TTC549 (cell line): Measurements from ENCODE around the gene TFF2.

Source experiments
- FAIRE-seq: peaks from 2 replicates; lab custom pipeline; 2012; peaks lifted over from hg19 to GRCh38; lab: Jason Lieb, UNC

TFF2 gene

DNA sequence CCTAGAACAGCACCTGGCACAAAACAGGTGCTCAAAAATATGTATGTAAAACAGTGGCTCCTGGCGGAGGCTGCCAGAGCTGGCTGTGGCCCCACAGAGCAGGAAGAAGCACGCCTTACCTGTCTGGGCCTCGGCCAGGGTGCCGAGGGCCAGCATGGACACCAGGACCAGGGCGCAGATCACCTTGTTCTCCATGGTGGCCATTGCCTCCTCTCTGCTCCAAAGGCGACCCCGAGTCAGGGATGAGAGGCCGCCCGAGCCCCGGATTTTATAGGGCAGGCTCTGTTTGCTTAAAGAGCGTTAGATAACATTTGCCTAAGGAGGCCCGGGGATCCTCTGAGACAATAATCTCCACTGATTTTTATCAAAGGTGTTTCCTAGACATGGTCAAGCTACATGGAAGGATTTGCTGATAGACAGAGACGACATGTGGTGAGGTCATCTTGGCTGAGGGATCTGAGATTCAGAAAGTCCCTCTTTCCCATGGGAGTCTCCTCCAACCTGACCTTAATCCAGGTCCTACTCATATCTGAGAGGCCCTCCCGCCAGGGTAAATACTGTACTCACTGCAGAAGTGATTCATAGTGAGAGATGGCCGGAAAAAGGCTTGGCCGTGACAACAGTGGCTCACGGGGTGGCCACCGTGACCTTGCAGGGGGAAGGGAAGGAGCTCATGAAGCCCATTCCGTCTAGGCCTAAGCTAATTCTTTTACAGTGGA, 15.7 kb upstream of the TFF2 start, which contains the start of gene TFF1:
TFF1 (minus strand) TSS at position 244 of the 719 bp plus-strand sequence; CDS start at position 204, 40 bp downstream.
- no peak for FAIRE-seq

GRCh38 chr21:42365770-42366169, 15.0 kb upstream of the TFF2 start:
- FAIRE-seq: no peak

- FAIRE-seq: no peak
Measured at GRCh38 chr21:42364304-42364865, 13.6 kb upstream of the TFF2 start.

DNA sequence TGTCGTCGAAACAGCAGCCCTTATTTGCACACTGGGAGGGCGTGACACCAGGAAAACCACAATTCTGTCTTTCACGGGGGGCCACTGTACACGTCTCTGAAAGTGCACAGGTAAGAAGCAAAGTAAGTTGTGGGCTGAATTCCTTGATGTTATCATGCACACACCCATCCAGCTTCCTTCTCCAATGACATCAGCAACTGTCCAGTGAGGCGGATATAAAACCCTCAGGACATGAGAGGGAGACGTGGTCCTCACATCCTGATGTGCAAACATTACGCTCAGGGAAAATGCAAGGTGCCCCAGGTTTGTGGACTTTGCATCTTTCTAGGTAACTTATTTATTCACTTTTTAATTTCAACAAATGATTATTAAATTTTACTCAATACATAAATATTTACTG, 12.5 kb upstream of the TFF2 start:
- no peak for FAIRE-seq

GRCh38 chr21:42362700-42363099, 11.9 kb upstream of the TFF2 start:
- FAIRE-seq: no peak

DNA sequence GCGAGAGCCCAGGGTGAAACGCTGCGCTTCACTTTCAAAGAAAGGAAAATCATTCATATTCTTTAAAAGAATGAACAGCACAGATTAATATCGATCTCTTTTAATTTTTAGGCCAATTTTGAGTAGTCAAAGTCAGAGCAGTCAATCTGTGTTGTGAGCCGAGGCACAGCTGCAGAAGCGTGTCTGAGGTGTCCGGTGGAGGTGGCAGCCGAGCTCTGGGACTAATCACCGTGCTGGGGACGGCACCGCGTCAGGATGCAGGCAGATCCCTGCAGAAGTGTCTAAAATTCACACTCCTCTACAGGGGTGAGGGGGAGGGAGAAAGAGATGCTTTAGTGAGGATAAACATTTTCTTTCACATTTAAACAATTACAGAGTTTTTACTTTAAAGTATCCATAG, 11.4 kb upstream of the TFF2 start:
- no peak for FAIRE-seq

DNA sequence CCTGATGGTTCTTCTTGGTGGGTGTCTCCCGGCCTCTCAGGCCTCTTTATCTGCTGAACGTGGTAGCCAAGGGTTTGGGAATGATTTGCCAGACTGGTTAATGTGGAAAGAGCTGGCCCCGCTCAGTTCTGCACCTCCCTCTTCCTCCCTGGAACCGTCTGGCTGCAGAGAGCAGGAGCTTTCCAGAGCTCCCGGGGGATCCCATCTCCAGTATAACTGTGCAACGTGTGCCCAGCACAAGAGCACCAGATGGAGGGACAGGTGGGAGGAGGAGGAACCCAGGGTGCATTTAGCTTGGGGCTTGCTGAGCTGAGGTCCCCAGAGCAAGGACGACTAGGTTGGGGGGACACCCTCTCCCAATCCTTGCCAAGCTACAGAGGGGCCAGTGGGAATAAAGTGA, 10.5 kb upstream of the TFF2 start:
- no peak for FAIRE-seq

DNA sequence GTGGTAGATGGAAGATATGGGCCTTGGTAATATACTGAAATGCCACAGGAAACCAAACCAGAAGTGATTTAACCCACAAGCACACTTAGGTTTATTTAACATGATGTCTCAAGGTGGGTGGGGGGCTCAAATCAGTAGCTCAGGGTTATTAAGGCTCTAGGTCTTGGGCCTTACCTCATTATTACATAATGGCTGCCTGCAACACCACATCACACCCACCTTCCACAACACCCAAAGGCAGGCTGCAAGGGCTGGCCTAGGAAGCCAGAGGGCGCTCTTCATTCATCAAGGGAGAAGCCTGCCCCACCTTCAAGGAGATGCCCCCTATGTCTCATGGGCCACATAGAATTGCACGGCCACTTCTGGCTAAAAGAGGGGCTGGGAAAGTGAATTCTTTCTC, 9.5 kb upstream of the TFF2 start:
- no peak for FAIRE-seq

- FAIRE-seq: no peak
Measured at GRCh38 chr21:42358937-42359336, 8.1 kb upstream of the TFF2 start.

- no peak for FAIRE-seq
Measured at GRCh38 chr21:42358261-42358660, 7.5 kb upstream of the TFF2 start.

GRCh38 chr21:42357307-42357706, 6.5 kb upstream of the TFF2 start:
- FAIRE-seq: no peak

GRCh38 chr21:42356650-42357049, 5.9 kb upstream of the TFF2 start:
- FAIRE-seq: no peak

DNA sequence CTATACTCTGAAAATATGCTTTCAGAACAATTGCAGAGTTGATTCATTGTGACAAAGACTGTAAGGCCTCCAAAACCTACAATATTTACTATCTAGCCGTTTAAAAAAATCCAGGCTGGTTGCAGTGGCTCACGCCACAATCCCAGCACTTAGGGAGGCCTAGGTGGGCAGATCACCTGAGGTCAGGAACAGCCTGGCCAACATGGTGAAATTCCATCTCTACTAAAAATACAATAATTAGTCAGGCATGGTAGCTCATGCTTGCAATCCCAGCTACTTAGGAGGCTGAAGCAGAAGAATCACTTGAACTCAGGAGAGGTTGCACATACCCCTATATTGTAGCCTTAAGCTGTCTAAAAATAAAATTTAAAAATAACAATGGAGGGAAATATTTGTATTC, 5.3 kb upstream of the TFF2 start:
- FAIRE-seq: no peak

GRCh38 chr21:42353623-42354022, 2.8 kb upstream of the TFF2 start:
- FAIRE-seq: no peak

GRCh38 chr21:42352441-42353095, 1.8 kb upstream of the TFF2 start:
- FAIRE-seq: no peak

DNA sequence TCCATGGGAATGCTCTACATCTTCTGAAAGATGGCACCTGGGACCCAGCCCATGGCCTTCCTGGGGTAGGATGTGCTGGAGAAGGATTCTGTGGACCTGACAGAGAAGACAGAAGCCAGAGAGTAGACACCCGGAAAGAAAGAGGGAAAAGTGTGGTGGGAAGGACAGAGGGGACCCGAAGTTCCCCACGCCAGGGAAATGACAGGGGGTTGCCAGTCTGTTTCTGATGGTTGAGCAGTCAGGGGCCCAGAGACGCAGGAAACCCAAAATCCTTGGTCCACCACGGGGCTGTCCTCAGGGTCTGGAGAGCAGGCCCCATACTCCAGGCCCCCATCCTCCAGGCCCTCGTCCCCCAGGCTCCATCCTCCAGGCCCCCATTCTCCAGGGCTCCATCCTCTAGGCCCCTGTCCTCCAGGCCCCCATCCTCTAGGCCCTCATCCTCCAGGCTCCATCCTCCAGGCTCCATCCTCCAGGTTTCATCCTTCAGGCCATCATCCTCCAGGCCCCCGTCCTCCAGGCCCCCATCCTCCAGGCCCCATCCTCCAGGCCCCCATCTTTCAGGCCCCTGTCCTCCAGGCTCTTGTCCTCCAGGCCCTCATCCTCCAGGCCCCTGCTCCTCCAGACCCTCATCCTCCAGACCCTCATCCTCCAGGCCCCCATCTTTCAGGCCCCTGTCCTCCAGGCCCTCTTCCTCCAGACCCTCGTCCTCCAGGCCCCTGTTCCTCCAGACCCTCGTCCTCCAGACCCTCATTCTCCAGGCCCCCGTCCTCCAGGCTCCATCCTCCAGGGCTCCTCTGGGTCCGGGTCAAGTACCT, 1.0 kb upstream of the TFF2 start:
- FAIRE-seq: no peak

GRCh38 chr21:42350318-42350910, 380 bp downstream of the TFF2 start:
- FAIRE-seq: no peak

DNA sequence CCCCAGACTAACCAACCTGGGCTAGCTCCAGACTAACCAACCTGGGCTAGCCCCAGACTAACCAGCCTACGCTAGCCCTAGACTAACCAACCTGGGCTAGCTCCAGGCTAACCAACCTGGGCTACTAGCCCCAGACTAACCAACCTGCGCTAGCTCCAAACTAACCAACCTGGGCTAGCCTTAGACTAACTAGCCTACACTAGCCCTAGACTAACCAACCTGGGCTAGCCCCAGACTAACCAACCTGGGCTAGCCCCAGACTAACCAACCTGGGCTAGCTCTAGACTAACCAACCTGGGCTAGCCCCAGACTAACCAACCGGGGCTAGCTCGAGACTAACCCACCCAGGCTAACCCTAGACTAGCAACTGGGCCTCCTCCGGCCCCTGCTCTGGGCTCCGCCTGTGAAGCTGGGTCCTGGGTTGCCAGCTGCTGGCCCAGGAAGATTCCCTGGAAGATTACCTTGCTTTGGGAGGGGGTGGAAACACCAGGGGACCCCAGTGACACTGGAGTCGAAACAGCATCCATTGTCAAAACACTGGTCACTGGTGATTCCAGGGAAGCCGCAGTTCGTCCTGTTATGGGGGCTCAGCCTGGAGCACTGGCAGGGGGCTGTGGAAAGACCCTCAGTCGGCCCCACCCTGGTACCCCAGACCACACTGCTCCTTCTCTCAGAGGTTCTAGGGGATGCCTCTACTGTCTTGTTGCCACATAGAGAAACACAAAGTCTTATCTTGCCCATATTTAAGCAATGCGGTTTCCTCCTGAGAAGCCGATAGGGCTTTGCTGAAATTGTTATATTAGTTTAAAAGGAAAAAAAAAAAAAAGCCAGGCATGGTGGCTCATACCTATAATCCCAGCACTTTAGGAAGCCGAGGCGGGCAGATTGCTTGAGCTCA, 1.1 kb downstream of the TFF2 start:
- FAIRE-seq: no peak

GRCh38 chr21:42348762-42349161, 2.0 kb downstream of the TFF2 start:
- no peak for FAIRE-seq

DNA sequence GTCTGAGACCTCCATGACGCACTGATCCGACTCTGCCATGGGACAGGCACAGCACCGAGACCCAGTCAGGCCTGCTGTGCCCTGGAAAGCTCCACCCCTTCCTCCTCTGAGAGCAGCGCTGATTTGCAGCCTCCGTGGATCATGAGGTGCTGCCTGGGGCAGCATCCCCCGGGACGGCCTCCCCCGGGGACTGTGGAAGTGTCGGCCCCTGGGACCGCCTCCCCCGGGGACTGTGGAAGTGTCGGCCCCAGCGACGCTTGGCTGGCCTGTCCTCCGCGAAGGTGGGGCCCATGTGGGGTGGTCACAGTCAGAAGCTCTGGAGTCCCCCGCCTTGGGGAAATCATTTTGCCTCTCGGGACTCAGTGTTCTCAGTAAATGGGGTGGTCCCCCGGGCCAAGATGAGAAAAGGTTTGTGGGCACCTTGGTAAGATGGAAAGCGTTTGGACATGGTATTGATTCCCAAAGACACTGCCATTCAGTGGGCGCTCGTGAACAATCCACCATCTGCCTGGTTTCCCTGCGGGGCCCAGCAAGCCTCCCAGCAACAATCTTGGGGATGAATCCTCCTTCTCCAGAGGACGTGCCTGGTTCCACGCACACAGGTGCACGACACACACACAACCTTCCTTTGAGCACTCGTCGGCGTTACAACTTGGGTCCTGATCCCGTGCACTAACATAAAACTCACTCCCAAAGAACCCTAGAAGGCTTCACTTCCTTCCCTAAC, 3.0 kb downstream of the TFF2 start:
- no peak for FAIRE-seq
